NCI-H2196 (cell line): Measurements from ENCODE around the gene ARHGDIB.

Source experiments
- DNase-seq: peaks from one replicate; lab custom pipeline; 2025; ENCODE audit not compliant: unreplicated experiment; lab: John Stamatoyannopoulos, UW

Gene ARHGDIB

GRCh38 chr12:14957551-14958168 is 3.7 kb downstream of the ARHGDIB start:
- no peak for DNase-seq

GRCh38 chr12:14956905-14957304 is 4.5 kb downstream of the ARHGDIB start:
- DNase-seq: no peak

- no peak for DNase-seq
Measured at GRCh38 chr12:14956024-14956891, 5.1 kb downstream of the ARHGDIB start.

GRCh38 chr12:14954269-14954668 is 7.1 kb downstream of the ARHGDIB start:
- no peak for DNase-seq

GRCh38 chr12:14953752-14954151 is 7.6 kb downstream of the ARHGDIB start:
- DNase-seq: no peak

GRCh38 chr12:14952299-14952921 is 9.0 kb downstream of the ARHGDIB start:
- no peak for DNase-seq

GRCh38 chr12:14951851-14952250 is 9.6 kb downstream of the ARHGDIB start:
- DNase-seq: no peak

- no peak for DNase-seq
Measured at GRCh38 chr12:14950982-14951746, 10.2 kb downstream of the ARHGDIB start.

GRCh38 chr12:14950421-14950820 is 11.0 kb downstream of the ARHGDIB start:
- no peak for DNase-seq

- DNase-seq: no peak
Measured at GRCh38 chr12:14949631-14950030, 11.8 kb downstream of the ARHGDIB start.

GRCh38 chr12:14948672-14949071 is 12.7 kb downstream of the ARHGDIB start:
- no peak for DNase-seq

GRCh38 chr12:14946861-14947260 is 14.5 kb downstream of the ARHGDIB start:
- no peak for DNase-seq

GRCh38 chr12:14946162-14946561 is 15.2 kb downstream of the ARHGDIB start:
- no peak for DNase-seq

GRCh38 chr12:14942196-14942931 is 19.0 kb downstream of the ARHGDIB start:
- DNase-seq: no peak

- no peak for DNase-seq
Measured at GRCh38 chr12:14941369-14941768, 20.0 kb downstream of the ARHGDIB start.

GRCh38 chr12:14938301-14938700 is 23.1 kb downstream of the ARHGDIB start, which contains the start of gene ERP27:
Gene ERP27 (minus strand): TSS chr12:14938537. CDS start chr12:14938508, 29 bp downstream.
- DNase-seq: no peak

- no peak for DNase-seq
Measured at GRCh38 chr12:14937689-14938088, 23.7 kb downstream of the ARHGDIB start.

GRCh38 chr12:14937014-14937413 is 24.4 kb downstream of the ARHGDIB start:
- no peak for DNase-seq

GRCh38 chr12:14936224-14936861 is 25.1 kb downstream of the ARHGDIB start:
- DNase-seq: no peak

GRCh38 chr12:14935031-14935430 is 26.4 kb downstream of the ARHGDIB start:
- no peak for DNase-seq
